GM18520 (cell line): ENCODE results near the gene CYP27C1.
"Not testable (repeated sequence)": the region's sequence is repeated elsewhere in the genome, so short reads cannot be mapped to it uniquely, and the experiment has no call there.

Source experiments
- ATAC-seq: cut with Tn5 transposase; IDR thresholded peaks from one replicate; pipeline ENCODE4 v1.9.1; 2021; ENCODE audit not compliant: unreplicated experiment

The CYP27C1 gene, protein sequence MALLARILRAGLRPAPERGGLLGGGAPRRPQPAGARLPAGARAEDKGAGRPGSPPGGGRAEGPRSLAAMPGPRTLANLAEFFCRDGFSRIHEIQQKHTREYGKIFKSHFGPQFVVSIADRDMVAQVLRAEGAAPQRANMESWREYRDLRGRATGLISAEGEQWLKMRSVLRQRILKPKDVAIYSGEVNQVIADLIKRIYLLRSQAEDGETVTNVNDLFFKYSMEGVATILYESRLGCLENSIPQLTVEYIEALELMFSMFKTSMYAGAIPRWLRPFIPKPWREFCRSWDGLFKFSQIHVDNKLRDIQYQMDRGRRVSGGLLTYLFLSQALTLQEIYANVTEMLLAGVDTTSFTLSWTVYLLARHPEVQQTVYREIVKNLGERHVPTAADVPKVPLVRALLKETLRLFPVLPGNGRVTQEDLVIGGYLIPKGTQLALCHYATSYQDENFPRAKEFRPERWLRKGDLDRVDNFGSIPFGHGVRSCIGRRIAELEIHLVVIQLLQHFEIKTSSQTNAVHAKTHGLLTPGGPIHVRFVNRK

DNA sequence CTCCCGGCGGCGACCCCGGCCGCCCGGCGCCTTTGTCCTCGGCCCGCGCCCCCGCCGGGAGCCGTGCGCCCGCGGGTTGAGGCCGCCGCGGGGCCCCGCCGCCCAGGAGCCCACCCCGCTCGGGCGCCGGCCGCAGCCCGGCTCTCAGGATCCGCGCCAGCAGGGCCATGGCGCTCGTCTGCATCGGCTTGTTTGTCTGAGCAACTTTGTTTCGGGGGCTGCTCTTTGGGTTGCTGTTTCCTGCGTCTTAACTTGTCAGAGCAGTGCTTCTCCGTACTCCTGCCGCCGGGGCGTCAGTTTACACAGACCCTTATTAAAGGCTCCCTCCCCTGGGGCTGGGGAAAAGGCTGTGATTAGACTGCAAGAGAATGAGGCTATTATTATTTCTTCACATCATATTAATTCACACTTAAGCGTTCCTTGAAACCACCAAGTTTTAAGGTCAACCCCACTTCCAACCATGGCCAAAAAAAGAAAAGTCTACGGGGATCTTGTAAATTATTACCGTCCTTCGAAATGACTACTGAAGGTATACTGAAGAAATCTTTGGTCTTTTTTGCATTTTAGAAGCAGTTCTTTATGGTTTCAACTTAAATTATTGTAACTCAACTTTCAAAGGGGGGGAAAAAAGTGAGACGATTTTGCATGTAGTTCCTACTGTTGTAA lies at the start of gene CYP27C1:
Gene CYP27C1, minus strand, starts transcription at position 198 of the 666 bp plus-strand sequence. Its CDS starts 29 bp downstream, at position 169.
- no peak for ATAC-seq

DNA sequence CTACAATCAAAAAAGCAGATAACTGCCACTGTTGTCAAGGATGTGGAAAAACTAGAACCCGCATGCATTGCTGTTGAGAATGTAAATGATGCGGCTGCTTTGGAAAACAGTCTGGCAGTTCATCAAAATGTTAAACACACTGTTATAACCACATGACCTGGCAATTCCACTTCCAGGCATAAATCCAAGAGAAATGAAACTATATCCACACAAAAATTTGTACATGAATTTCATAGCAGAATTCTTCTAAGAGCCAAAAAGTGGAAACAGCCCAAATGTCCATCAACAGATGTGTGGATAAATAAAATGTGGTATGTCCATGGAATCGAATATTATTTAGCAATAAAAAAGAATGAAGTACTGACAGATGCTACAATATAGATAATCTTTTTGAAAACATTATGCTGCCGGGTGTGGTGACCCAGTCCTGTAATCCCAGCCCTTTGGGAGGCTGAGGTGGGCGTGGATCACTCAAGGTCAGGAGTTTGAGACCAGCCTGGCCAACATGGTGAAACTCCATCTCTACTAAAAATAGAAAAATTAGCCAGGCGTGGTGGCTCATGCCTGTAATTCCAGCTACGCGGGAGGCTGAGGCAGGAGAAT lies 41.8 kb upstream of the CYP27C1 start:
- no peak for ATAC-seq

DNA sequence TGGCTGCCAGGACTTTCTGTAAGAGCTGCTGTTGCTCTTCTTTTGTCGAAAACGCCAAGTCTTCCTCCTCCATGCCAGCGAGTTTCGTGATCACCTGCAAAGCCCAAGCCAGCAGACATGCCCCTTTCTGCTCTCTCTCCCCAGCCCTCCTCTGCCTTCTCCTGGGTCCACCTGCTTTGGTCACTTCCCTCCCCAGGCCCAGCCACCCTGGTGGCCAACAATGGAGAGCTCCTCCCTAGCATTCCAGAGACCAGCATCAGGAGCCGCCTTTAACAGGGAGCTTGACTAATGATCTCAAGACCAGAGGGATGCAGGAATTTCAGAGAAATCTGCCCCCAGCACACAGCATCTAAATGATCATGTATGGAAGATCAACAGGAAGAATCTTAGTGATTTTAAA lies 39.3 kb upstream of the CYP27C1 start:
- ATAC-seq, result no peak

DNA sequence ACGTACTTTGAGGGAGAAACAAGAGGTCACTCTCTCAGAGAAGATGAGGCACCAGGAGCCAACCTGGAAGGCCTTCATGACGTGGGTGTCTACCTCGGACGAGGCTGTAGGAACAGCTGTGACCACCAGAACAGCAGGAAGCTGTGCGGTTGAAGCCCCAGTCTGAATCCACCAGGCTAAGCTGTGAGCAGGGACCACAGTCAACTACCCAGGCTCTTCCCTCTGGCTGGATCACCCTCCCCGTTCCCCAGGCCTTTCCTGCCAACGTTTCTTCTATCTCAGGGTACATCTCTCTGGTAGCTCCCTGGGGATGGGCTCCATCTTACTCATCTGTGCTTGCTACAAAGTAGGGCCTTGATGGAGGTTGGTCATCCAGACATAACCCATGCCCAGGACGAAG lies 36.8 kb upstream of the CYP27C1 start:
- ATAC-seq, result no peak

DNA sequence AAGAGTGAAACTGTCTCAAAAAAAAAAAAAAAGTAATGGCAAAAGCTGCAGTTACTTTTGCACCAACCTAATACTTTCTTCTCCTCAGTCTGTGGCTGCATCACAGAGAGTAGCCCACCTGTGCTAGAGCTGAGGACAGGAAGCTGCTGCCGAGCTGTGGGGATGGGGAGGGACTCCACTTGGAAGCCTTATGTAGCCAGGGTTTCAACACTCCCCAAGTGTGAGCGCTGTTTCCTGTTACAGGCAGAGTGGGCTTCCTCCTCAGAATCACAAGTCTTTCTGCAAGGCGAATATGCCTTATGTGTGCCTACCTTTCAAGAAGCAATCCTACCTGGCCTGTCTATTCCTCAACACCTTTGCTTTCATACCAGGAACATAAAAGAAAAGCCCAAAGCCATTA lies 36.3 kb upstream of the CYP27C1 start:
- no peak for ATAC-seq

DNA sequence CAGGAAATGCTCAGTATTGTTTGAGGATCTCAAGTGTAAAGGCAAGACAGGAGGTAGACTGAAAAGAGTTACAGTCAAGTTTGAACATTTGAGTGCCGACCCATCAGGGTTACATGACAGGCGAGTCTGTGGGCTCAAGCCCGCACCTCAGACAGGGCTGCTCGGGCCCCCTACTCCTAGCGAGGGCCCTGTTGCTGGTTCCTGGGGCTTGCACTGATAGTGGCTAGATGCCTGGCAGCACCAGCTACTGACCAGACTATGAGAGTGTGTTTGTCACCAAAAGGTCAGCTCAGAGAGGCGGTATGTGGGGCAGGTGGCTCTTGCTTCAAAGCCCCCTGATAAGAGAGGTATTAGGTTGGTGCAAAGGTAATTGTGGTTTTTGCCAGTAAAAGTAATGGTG lies 35.6 kb upstream of the CYP27C1 start:
- no peak for ATAC-seq

DNA sequence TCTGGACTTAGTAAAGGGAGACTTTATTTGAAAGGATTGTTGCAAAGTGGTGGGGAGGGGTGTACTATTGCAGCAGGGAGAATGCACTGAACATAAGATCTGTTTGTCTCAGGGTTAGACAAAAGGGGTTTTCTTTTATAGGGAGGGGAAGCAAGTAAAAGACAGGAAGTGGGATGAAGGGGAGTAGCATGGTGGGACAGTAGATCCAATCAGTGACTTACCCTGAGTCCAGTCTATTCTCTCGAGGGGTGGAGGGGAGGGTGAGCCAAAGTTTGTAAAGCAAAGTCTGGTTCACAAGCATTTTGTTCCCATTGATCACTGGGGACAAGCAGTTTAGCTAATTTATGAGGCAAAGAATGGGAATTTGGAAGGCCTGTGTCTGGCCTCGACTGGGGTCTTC lies 35.0 kb upstream of the CYP27C1 start:
- ATAC-seq, result no peak

DNA sequence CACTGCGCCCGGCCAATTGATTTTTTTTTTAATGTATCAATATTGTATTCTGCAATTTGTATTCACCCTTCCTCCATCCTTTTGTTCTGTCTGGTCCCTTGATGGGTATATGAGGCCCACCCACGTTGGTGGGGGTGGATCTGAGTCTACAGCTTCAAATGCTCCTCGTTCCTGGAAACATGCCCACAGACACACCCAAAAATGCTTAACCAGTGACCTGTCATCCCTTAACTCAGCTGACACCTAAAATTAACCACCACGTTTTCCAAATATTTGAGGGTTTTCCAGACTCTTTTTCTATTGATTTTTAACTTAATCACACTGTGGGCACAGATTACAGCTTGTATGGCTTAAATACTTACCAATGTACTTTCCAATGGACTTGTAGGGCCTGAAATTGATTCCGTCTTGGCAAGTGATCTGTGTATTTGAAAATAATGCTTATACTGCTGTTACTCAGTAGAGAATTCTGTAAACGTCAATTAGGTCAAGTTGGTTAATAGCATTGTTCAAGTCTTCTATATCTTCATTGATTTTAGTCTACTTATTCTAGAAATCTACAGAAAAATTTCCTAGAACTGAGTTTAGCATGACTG lies 34.4 kb upstream of the CYP27C1 start:
- ATAC-seq, result no peak

DNA sequence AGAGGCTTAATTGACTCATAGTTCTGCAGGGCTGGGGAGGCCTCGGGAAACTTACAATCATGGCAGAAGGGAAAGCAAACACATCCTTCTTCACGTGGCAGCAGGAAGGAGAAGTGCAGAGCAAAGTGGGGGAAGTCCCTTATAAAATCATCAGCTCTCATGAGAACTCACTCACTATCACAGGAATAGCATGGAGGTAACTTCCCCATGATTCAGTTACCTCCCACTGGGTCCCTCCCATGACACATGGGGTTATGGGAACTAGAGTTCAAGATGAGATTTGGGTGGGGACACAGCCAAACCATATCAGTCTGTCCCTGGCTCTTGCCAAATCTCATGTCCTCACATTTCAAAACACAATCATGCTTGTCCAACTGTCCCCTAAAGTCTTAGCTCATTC lies 21.1 kb upstream of the CYP27C1 start:
- not testable (repeated sequence) for ATAC-seq

DNA sequence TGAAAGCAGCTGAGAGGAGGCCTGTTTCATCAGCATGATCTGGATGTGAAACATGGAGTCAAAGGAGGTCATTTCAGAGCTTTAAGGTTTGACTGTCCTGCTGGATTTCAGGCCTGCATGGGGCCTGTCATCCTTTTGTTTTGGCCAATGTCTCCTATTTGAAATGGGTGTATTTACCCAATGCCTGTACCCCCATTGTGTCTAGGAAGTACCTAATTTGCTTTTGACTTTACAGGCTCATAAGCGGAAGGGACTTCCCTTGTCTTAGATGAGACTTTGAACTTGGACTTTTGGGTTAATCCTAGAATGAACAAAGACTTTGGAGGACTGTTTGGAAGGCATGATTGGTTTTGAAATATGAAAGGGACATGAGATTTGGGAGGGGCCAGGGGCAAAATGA lies 19.3 kb upstream of the CYP27C1 start:
- ATAC-seq, result no peak

DNA sequence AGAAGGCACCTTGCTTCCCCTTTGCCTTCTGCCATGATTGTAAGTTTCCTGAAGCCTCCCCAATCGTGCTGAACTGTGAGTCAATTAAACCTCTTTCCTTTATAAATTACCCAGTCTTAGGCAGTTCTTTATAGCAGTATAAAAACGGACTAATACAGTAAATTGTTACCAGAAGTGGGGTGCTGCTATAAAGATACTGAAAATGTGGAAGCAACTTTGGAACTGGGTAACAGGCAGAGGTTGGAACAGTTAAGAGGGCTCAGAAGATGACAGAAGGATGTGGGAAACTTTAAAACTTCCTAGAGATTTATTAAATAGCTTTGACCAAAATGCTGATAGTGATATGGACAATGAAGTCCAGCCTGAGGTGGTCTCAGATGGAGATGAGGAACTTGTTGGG lies 17.7 kb upstream of the CYP27C1 start:
- ATAC-seq, result not testable (repeated sequence)

DNA sequence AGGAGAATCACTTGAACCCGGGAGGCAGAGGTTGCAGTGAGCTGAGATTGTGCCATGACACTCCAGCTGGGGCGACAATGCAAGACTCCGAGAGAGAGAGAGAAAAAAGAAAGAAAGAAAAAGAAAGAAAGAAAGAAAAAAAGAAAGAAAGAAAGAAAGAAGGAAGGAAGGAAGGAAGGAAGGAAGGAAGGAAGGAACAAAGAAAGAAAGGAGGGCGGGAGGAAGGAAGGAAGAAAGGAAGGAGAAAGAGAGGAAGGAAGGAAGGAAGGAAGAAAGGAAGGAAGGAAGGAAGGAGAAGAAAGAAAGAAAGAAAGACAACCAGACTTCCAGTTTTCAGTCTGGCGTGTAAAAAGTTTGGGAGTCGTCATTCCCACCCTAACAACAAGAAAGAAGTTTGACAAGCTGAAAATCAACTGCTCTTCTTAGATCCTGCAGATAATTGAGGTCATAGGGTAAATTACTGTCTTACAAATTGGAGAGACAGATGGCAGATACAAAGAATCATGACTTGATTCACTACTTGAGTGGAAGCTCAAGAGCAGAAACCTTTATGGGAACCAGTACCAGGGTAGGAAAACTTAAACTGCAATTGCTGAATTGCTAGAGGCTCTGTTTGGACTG lies 15.1 kb upstream of the CYP27C1 start:
- no peak for ATAC-seq

DNA sequence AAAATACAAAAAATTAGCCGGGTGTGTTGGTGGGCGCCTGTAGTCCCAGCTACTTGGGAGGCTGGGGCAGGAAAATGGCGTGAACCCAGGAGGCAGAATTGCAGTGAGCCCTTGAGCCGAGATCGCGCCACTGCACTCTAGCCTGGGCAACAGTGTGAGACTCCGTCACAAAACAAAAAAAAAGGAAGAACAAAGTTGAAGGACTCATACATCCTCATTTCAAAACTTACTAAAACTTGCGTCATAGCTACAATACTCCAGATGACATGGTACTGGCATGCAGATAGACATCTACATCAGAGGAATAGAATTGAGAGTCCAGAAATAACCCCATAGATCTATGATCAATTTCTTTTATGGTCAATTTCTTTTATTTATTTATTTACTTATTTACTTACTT lies 13.6 kb upstream of the CYP27C1 start:
- no peak for ATAC-seq

DNA sequence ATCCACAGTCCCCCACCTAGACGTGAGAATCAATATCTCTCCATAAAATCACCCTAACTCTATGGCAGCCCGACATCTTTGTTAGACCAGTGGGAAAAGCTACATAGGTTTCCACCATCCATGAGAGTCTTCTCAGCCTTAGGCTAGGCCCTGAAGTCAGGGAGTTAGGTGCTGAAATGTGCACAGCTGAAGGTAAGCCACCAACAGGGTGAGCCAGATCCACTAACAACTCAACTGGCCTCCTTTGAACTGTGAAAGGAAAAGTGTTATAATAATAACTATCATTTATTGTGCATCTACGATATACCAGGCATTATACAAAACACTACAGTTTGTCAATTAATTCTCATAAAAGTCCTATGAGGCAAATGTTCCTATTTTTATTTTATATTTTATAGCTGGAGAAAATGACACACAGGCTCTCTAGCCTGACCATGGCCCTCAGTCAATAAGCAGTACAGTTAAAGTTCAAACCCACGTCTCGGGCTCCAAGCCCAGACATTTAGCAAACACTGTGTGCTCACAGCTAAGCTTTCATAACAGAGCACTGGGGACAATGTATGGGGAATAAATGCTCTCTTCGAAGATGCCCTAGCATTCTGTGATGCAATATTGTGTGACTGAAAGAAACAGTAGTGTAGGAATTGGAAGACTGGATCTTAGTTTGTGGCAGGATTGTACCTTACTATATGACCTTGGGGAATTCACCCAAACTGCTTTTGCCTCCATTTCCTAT lies 11.2 kb upstream of the CYP27C1 start:
- no peak for ATAC-seq

DNA sequence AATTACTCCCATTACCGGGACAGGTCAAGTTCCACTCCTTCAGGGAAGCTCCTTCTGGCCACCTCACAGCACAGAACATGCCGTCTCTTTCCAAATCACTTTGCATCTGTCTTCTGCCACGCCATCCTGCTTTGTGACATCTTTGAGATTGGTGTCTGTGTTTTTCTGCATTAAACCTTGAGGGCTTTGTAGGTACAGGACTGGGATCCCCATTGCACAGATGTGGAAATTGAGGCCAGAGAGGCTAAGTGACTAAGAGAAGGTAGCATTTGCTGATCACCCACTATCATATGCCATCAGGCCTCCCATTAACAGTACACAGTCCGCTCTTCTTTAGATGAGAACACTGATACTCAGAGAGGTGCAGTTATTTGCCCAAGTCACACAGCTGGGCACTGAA lies 9.5 kb upstream of the CYP27C1 start:
- no peak for ATAC-seq

DNA sequence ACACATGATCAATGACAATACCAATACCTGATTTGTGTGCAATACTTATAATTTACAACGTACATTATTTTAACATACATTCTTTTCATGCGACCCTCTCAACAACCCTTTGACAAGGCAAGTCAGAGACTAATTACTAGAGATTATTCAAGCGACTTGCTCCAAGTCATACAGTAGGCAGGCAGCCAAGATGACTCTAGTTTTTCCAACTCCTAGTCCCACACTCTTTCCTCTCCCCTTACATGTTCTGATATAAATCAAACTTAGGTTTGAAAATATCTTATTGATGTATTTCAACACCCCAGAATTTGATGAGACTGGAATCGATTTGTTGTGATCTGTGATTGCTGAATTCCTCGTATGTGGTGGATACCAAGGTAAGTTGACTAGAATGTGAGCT lies 8.0 kb upstream of the CYP27C1 start:
- ATAC-seq, result no peak

DNA sequence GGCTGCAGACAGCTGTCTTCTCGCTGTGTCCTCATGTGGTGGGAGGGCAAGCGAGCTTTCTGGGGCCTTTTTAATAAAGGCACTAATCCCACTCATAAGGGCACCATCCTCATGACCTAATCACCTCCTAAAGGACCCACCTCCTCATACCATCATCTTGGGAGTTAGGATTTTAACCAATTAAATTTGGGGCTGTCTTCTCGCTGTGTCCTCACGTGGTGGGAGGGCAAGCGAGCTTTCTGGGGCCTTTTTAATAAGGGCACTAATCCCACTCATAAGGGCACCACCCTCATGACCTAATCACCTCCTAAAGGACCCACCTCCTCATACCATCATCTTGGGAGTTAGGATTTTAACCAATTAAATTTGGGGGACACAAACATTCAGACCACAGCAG lies 7.2 kb upstream of the CYP27C1 start:
- ATAC-seq, result not testable (repeated sequence)

DNA sequence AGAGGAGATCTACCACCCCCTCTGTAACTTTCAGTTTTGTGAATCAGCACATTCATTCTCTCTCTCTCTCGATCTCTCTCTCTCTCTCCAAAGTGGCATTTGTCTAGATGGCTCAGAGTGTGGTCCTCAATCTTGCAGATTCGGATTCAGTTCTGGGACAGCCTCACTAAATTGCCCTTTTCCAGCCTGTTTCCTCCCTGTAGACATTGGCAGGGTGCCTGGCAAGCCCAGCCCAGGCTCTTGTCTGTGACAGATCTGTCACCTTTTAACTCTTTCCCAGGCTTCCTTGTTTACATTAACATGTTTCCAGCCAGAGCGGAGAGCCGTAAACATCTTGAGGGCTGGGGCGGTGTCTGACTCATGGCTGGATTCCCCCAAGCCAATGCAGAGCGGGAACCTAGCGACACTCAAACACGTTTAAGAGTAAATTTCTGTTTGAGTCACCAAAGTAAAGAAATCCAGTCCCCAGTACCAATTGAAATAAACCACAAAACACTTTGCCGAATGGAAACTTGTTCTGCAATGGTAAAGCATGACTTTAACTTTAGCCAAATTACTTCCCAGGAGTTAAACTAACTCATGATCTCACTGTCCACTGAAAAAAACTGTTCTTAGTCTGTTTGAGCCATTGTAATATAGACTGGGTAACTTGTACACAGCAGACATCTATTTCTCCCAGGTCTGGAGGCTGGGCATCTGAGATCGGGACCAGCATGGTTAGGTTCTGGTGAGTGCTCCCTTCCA lies 6.6 kb upstream of the CYP27C1 start:
- peak; percentile 85 for ATAC-seq

DNA sequence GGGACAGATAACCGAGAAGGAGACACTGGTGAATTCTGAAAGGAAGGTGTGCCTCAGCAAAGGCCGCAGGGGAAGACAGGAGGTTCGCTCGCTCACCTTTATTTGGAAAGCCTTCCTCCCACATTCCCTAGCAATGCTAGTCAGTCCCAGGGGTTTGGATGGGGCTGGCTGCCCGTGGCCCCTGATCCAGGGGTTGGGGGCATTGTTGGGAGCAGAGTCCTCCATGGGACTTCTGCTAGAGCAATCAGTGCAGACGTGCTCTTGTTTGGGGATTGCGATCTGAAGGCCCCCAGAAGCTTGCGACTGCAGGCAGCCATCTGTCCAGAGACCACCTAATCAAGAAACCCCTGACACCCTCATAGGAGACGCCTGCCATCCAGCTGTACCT lies 6.0 kb upstream of the CYP27C1 start:
- ATAC-seq, result no peak
